CD4-positive, alpha-beta T cell treated with Interleukin-15 for 4 hours (primary cell): ENCODE measurements around the gene CDKL5.

ENCODE experiments used
- DNase-seq: peaks from one replicate; pipeline ENCODE4 v3.0.0-alpha.2; 2020; ENCODE audit warnings: low spot score

CDKL5 gene

DNA sequence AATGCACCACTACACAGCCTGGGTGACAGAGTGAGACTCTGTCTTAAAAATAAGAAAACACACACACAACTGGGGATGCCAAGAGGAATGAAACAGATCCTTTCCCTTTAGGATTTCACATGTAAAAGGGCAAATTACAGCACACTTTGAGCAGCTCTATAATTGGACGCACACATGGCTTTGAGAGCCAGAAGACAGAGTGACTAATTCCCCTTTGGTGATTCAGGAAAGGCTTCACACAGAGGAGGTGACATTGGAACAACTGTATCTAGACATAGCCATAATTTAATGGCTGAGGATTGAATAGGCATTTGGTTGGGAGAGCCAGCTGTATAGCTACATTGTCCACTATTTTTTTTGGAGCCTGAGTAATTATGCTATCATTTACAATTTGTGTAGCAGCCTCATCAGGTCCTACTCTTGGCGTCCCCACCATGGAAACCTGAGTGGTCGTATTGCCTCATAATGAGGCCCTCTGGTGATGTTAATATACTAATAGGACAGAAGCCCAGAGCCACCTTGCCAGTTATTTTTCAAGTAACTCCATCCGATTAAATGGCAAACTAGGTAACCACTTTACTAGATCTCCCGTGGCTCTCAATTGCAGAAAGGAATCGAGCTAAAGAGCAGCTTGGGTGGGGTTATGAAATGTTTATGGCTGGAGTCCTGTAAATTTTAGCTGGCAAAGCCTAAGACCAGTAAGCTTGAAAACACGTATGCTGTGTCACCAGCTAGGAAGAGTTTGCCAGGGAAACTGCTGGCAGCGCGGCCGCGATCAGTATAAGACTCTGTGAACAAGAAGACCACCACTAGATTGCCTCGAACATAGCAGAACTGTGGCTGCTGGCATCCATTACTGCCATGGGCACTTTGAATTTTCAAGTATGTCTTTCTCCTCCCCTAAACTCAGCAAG lies 273.6 kb downstream of the CDKL5 start:
- DNase-seq = no peak

DNA sequence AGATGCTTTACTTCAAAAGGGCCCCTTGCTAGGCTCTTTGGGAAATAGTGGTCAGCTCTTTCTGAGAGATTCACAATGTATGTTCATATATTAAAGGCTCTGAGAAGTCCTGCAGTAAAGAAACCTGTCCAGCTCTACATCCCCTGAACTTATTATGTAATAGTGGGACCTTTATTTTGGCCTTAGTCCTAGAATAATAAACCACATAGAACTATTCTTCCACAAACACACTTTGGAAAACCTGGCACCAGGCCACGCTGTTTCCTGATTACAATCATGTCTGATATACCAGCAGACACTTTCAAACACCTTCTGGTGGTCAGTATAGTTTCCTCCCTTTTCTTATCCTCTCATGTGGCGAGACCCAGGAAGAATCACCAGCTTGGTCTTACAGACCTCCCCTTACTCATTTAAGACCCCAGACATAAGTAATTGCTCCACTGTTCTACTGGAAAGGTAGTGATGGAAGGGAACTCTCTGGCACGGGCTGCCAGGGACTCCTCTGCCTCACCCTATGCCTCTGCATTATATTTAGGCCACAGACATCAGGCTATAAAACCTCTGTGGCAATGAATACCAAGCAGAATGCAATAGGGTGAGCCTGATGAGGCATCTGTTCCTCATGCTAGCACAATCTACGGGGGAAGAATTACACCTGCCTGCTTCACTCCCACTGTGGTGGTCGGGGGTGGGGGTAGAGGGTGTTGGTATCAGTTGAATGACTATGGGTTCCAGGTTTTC lies 276.4 kb downstream of the CDKL5 start:
- no peak for DNase-seq

DNA sequence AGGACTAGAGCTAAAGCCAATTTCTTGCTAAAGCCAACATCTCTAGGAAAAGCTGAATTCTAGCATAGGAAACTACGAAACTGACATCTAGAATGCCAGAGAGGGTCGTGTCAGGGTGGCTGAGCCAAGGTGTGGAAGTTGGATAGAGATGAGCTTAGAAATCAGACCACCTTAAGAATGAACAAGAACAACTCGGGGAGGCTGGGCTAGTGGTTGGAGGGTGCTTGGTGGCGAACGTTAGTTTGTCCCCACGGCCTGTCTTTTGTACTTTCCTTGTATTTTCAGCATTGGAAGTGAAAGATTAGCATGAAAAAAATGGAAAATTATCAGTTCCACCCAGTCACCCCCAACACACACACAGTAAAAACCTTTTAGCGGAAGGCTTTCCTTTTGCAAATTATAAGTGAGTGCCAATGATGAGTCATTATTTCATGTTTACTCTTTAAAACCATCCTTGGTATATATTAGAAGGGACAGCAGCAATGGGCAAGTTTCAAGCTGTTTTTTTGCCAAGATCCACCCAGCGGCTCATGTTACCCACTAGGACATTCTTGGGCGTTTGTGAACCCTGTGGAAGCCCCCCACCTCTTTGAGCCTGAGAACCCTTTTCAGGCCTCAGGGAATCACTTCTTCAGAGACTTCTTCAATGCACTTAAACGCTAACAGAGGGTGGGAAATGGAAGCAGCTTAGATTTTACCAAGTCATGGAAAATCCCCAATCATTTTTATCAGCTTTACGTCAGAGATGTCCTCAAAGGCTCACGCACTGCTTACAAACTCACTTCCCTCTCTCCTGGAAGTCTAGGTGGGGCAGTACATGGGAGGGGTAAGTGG lies 277.2 kb downstream of the CDKL5 start:
- DNase-seq = no peak
